Osteoblast (primary cell): ENCODE measurements around the gene EHD1. TPM values are rescaled to one million over a fixed set of nuclear protein-coding genes. Genes with fewer than 3 reads are reported as not detected.

Source experiments
- DNase-seq: peaks from one replicate; pipeline ENCODE4 v3.0.0; 2011; ENCODE audit warnings: low spot score, mixed read lengths; ENCODE audit not compliant: insufficient read length; ENCODE audit errors: missing footprints
- H2AFZ ChIP-seq: 2 replicates; pipeline ENCODE4 v1.6.0; 2011; ENCODE audit warnings: mild to moderate bottlenecking, low read length
- H3K27ac ChIP-seq: 2 replicates; pipeline ENCODE4 v1.5.1; 2011; ENCODE audit warnings: mild to moderate bottlenecking, low read depth, low read length, moderate library complexity
- H3K27me3 ChIP-seq: 2 replicates; pipeline ENCODE4 v1.6.0; 2012; ENCODE audit warnings: mild to moderate bottlenecking, control low read depth, inconsistent platforms, low read length, moderate library complexity; ENCODE audit not compliant: insufficient read depth
- H3K36me3 ChIP-seq: 2 replicates; pipeline ENCODE4 v1.5.1; 2011; ENCODE audit warnings: mild to moderate bottlenecking, low read length, control low read depth, moderate library complexity; ENCODE audit not compliant: insufficient read depth
- H3K4me1 ChIP-seq: 2 replicates; pipeline ENCODE4 v1.5.1; 2011; ENCODE audit warnings: mild to moderate bottlenecking, low read length, control low read depth, moderate library complexity; ENCODE audit not compliant: insufficient read depth
- H3K4me2 ChIP-seq: 2 replicates; pipeline ENCODE4 v1.6.0; 2011; ENCODE audit warnings: mild to moderate bottlenecking, low read length; ENCODE audit not compliant: insufficient read depth
- H3K4me3 ChIP-seq: fragments of 200-600 bp; sonication (generic); 3 replicates; pipeline ENCODE4 v1.5.1; 2012; ENCODE audit warnings: mild to moderate bottlenecking, low read length, inconsistent platforms; ENCODE audit not compliant: insufficient read depth
- H3K79me2 ChIP-seq: 2 replicates; pipeline ENCODE4 v1.6.0; 2012; ENCODE audit warnings: mild to moderate bottlenecking, low read length, control low read depth, inconsistent platforms; ENCODE audit not compliant: insufficient read depth
- H3K9me3 ChIP-seq: 2 replicates; pipeline ENCODE4 v1.5.1; 2011; ENCODE audit warnings: low read depth, low read length, control low read depth
- H4K20me1 ChIP-seq: 2 replicates; pipeline ENCODE4 v1.6.0; 2012; ENCODE audit warnings: mild to moderate bottlenecking, low read length, control low read depth; ENCODE audit not compliant: insufficient read depth
- CTCF ChIP-seq: IDR thresholded peaks from 2 replicates; pipeline ENCODE4 v1.5.1; 2011; ENCODE audit warnings: mild to moderate bottlenecking, low read depth, low read length, moderate library complexity; ENCODE audit errors: extremely low read depth
- total RNA-seq: library from RNA; depleted of rRNA; stranded (reverse); fragments of >200 nt; gene quantifications from 2 replicates; pipeline ENCODE4 v1.2.3, GENCODE V29; 2012

EHD1 gene
- total RNA-seq, 1 donor, result 51.4 TPM

GRCh38 chr11:64838600-64839334, 39.7 kb downstream of the EHD1 start:
- Histone ChIP-seq H4K20me1 (peaks cover under 1% of the 10 kb centered on the region), H2AFZ (no peak overlapping the region), H3K27me3 (no peaks in the 10 kb centered on the region), H3K36me3 (no peaks in the 10 kb centered on the region), H3K4me2 (no peak overlapping the region), H3K4me3 (no peak overlapping the region), H3K4me1 (no peaks in the 10 kb centered on the region), H3K9me3 (no peaks in the 10 kb centered on the region), H3K27ac (no peak overlapping the region), H3K79me2 (no peaks in the 10 kb centered on the region)
- DNase-seq, result peak; percentile 72
- TF ChIP-seq CTCF, result no peak

GRCh38 chr11:64837887-64838351, 40.5 kb downstream of the EHD1 start:
- H3K4me1 ChIP-seq, result no peaks in the 10 kb centered on the region
- H3K79me2 ChIP-seq, result no peaks in the 10 kb centered on the region
- no peaks in the 10 kb centered on the region for H3K27me3 ChIP-seq
- no peaks in the 10 kb centered on the region for H4K20me1 ChIP-seq
- H3K36me3 ChIP-seq, result no peaks in the 10 kb centered on the region
- no peak overlapping the region for H2AFZ ChIP-seq
- H3K4me2 ChIP-seq, result no peak overlapping the region
- H3K4me3 ChIP-seq, result no peak overlapping the region
- no peak for TF ChIP-seq CTCF
- H3K9me3 ChIP-seq, result no peaks in the 10 kb centered on the region
- peak; percentile 52 for DNase-seq
- H3K27ac ChIP-seq, result no peak overlapping the region

- no peaks in the 10 kb centered on the region for H3K79me2 ChIP-seq
- no peak overlapping the region for H3K4me2 ChIP-seq
- H3K9me3 ChIP-seq, result no peaks in the 10 kb centered on the region
- no peaks in the 10 kb centered on the region for H3K36me3 ChIP-seq
- no peaks in the 10 kb centered on the region for H3K27me3 ChIP-seq
- no peaks in the 10 kb centered on the region for H4K20me1 ChIP-seq
- no peak overlapping the region for H2AFZ ChIP-seq
- H3K4me3 ChIP-seq, result no peak overlapping the region
- DNase-seq, result peak; percentile 58
- H3K27ac ChIP-seq, result no peak overlapping the region
- TF ChIP-seq CTCF, result no peak
- H3K4me1 ChIP-seq, result no peaks in the 10 kb centered on the region
Measured at GRCh38 chr11:64836448-64837072, 41.9 kb downstream of the EHD1 start.

GRCh38 chr11:64835616-64836447, 42.6 kb downstream of the EHD1 start:
- no peaks in the 10 kb centered on the region for H3K36me3 ChIP-seq
- TF ChIP-seq CTCF, result no peak
- H3K27me3 ChIP-seq, result no peaks in the 10 kb centered on the region
- H3K4me3 ChIP-seq, result no peak overlapping the region
- no peak overlapping the region for H3K4me2 ChIP-seq
- H3K9me3 ChIP-seq, result no peaks in the 10 kb centered on the region
- no peak overlapping the region for H3K27ac ChIP-seq
- peak; percentile 75 for DNase-seq
- no peaks in the 10 kb centered on the region for H4K20me1 ChIP-seq
- H2AFZ ChIP-seq, result no peak overlapping the region
- H3K79me2 ChIP-seq, result no peaks in the 10 kb centered on the region
- no peaks in the 10 kb centered on the region for H3K4me1 ChIP-seq
